H9 (cell line): ENCODE measurements around the gene BRD3OS. TPM values are rescaled to one million over a fixed set of nuclear protein-coding genes. Genes with fewer than 3 reads are reported as not detected.

Source experiments
- DNase-seq: peaks from one replicate; pipeline ENCODE4 v3.0.0-alpha.2; 2017
- H2AFZ ChIP-seq: one replicate; pipeline ENCODE4 v1.6.1; 2013; ENCODE audit warnings: mild to moderate bottlenecking, low read length, control low read depth, moderate library complexity
- H2AK5ac ChIP-seq: 2 replicates; pipeline ENCODE4 v1.6.1; 2013; ENCODE audit warnings: low read length, control low read depth, mixed read lengths; ENCODE audit not compliant: insufficient read length
- H2BK120ac ChIP-seq: one replicate; pipeline ENCODE4 v1.6.1; 2013; ENCODE audit warnings: low read depth, mild to moderate bottlenecking, low read length, control low read depth, inconsistent platforms; ENCODE audit not compliant: poor library complexity, severe bottlenecking
- H2BK12ac ChIP-seq: 2 replicates; pipeline ENCODE4 v1.6.1; 2013; ENCODE audit warnings: low read length, control low read depth, mixed read lengths, low read depth; ENCODE audit not compliant: insufficient read length
- H2BK15ac ChIP-seq: 2 replicates; pipeline ENCODE4 v1.6.1; 2013; ENCODE audit warnings: low read depth, low read length, control low read depth
- H2BK20ac ChIP-seq: one replicate; pipeline ENCODE4 v1.6.1; 2013; ENCODE audit warnings: low read depth, mild to moderate bottlenecking, low read length, control low read depth, inconsistent platforms; ENCODE audit not compliant: poor library complexity, severe bottlenecking
- H2BK5ac ChIP-seq: 2 replicates; pipeline ENCODE4 v1.6.1; 2013; ENCODE audit warnings: low read length, control low read depth, mixed read lengths; ENCODE audit not compliant: insufficient read length
- H3K14ac ChIP-seq: 2 replicates; pipeline ENCODE4 v1.6.1; 2013; ENCODE audit warnings: low read length, control low read depth; ENCODE audit not compliant: insufficient read depth
- H3K18ac ChIP-seq: 2 replicates; pipeline ENCODE4 v1.6.1; 2013; ENCODE audit warnings: low read depth, mild to moderate bottlenecking, mixed read lengths, low read length, control low read depth; ENCODE audit not compliant: insufficient read length
- H3K23ac ChIP-seq: 2 replicates; pipeline ENCODE4 v1.6.1; 2013; ENCODE audit warnings: low read length, control low read depth, mixed read lengths, low read depth; ENCODE audit not compliant: insufficient read length
- H3K23me2 ChIP-seq: 2 replicates; pipeline ENCODE4 v1.6.1; 2013; ENCODE audit warnings: low read depth, mild to moderate bottlenecking, mixed read lengths, low read length, control low read depth; ENCODE audit not compliant: insufficient read length, poor library complexity, severe bottlenecking
- H3K27ac ChIP-seq: 2 replicates; pipeline ENCODE4 v1.5.1; 2013; ENCODE audit warnings: low read length, control low read depth, mixed read lengths, low read depth; ENCODE audit not compliant: insufficient read length
- H3K27me3 ChIP-seq: 2 replicates; pipeline ENCODE4 v1.6.1; 2013; ENCODE audit warnings: low read length, control low read depth, inconsistent platforms; ENCODE audit not compliant: insufficient read depth
- H3K4ac ChIP-seq: 2 replicates; pipeline ENCODE4 v1.6.1; 2013; ENCODE audit warnings: low read depth, mild to moderate bottlenecking, control low read depth, inconsistent platforms, low read length, moderate library complexity
- H3K4me1 ChIP-seq: 2 replicates; pipeline ENCODE4 v1.6.1; 2013; ENCODE audit warnings: low read length, control low read depth, inconsistent platforms; ENCODE audit not compliant: insufficient read depth
- H3K4me2 ChIP-seq: 2 replicates; pipeline ENCODE4 v1.6.1; 2013; ENCODE audit warnings: low read length, control low read depth, mixed read lengths; ENCODE audit not compliant: insufficient read length, insufficient read depth
- H3K56ac ChIP-seq: 2 replicates; pipeline ENCODE4 v1.6.1; 2013; ENCODE audit warnings: low read depth, mild to moderate bottlenecking, mixed read lengths, low read length, control low read depth; ENCODE audit not compliant: insufficient read length
- H3K79me1 ChIP-seq: 2 replicates; pipeline ENCODE4 v1.6.1; 2013; ENCODE audit warnings: low read depth, mild to moderate bottlenecking, moderate library complexity, low read length, control low read depth, inconsistent platforms; ENCODE audit not compliant: insufficient read depth, poor library complexity, severe bottlenecking
- H3K79me2 ChIP-seq: 2 replicates; pipeline ENCODE4 v1.6.1; 2013; ENCODE audit warnings: low read length, control low read depth, inconsistent platforms; ENCODE audit not compliant: insufficient read depth
- H3K9ac ChIP-seq: 2 replicates; pipeline ENCODE4 v1.6.1; 2013; ENCODE audit warnings: low read length, control low read depth, mixed read lengths; ENCODE audit not compliant: insufficient read length; ENCODE audit errors: extremely low read depth
- H3K9me3 ChIP-seq: one replicate; pipeline ENCODE4 v1.6.1; 2013; ENCODE audit warnings: low read depth, low read length, inconsistent platforms; ENCODE audit not compliant: control insufficient read depth
- H3T11ph ChIP-seq: one replicate; pipeline ENCODE4 v1.6.1; 2013; ENCODE audit warnings: mild to moderate bottlenecking, low read length, control low read depth, inconsistent platforms
- H4K20me1 ChIP-seq: one replicate; pipeline ENCODE4 v1.6.1; 2013; ENCODE audit not compliant: control insufficient read depth, insufficient read length, insufficient read depth
- H4K5ac ChIP-seq: 2 replicates; pipeline ENCODE4 v1.6.1; 2013; ENCODE audit warnings: low read depth, mild to moderate bottlenecking, mixed read lengths, low read length, control low read depth; ENCODE audit not compliant: insufficient read length
- H4K8ac ChIP-seq: replicated peaks from 2 replicates; pipeline ENCODE4 v1.6.1; 2013; ENCODE audit warnings: low read length, control low read depth, mixed read lengths, low read depth; ENCODE audit not compliant: insufficient read length
- H4K91ac ChIP-seq: 2 replicates; pipeline ENCODE4 v1.6.1; 2013; ENCODE audit warnings: low read depth, mild to moderate bottlenecking, moderate library complexity, mixed read lengths, low read length, control low read depth; ENCODE audit not compliant: insufficient read length
- H3K27ac Mint-ChIP-seq, 3 experiments: 2 replicates in 2 of 3; 3 replicates in 1 of 3; pipeline ENCODE4 v1.8.0; 2020 to 2021; ENCODE audit warnings: mixed read lengths in 3 of 3, mild to moderate bottlenecking in 1 of 3, moderate library complexity in 1 of 3
- H3K27me3 Mint-ChIP-seq: 2 replicates; pipeline ENCODE4 v1.8.0; 2021; ENCODE audit warnings: low read depth, mild to moderate bottlenecking, moderate library complexity, mixed read lengths
- H3K36me3 Mint-ChIP-seq, 3 experiments: 2 replicates in 2 of 3; 3 replicates in 1 of 3; pipeline ENCODE4 v1.8.0; 2020 to 2021; ENCODE audit warnings: low read depth in 3 of 3, mixed read lengths in 3 of 3; ENCODE audit not compliant: insufficient read depth in 1 of 3
- H3K4me1 Mint-ChIP-seq, 2 experiments: 2 replicates each; pipeline ENCODE4 v1.8.0; 2020; ENCODE audit warnings: mixed read lengths in 2 of 2
- H3K4me3 Mint-ChIP-seq, 2 experiments: 2 replicates in 1 of 2; 3 replicates in 1 of 2; pipeline ENCODE4 v1.8.0; 2020 to 2021; ENCODE audit warnings: mild to moderate bottlenecking in 2 of 2, mixed read lengths in 2 of 2, moderate library complexity in 1 of 2
- H3K9me3 Mint-ChIP-seq, 2 experiments: 2 replicates in 1 of 2; 3 replicates in 1 of 2; pipeline ENCODE4 v1.8.0; 2020; ENCODE audit warnings: mild to moderate bottlenecking in 2 of 2, mixed read lengths in 2 of 2, moderate library complexity in 1 of 2
- CTCF ChIP-seq: fragments of 200-600 bp; sonication (generic); conservative IDR thresholded peaks from 3 replicates; pipeline ENCODE4 v1.8.0; 2021; ENCODE audit warnings: antibody characterized with exemption, mild to moderate bottlenecking
- WGBS: extraction: QIAGEN DNeasy Blood & Tissue Kit; methylation state at CpG from one replicate; pipeline ENCODE4 v1.1.7; 2013; ENCODE audit warnings: missing lambda C conversion rate, low lambda C conversion rate, mixed read lengths; ENCODE audit not compliant: insufficient read length; ENCODE audit errors: extremely low coverage; 5-methylcytosine and 5-hydroxymethylcytosine counted together
- total RNA-seq: library from RNA; stranded (reverse); gene quantifications from 2 replicates; pipeline ENCODE4 v1.2.1, GENCODE V29; 2021

The BRD3OS gene
- total RNA-seq, 1 experiment from 2014 or later: 16.4 TPM

- H2AFZ ChIP-seq: no peak overlapping the region
- H3T11ph ChIP-seq: no peak overlapping the region
- no peak overlapping the region for H2BK15ac ChIP-seq
- no peak overlapping the region for H2BK12ac ChIP-seq
- TF ChIP-seq CTCF: no peak
- H4K20me1 ChIP-seq: no peaks in the 10 kb centered on the region
- no peak overlapping the region for H3K27ac ChIP-seq
- H4K91ac ChIP-seq: no peak overlapping the region
- H3K4me2 ChIP-seq: no peak overlapping the region
- no peaks in the 10 kb centered on the region for H3K36me3 Mint-ChIP-seq
- H3K4me3 Mint-ChIP-seq: no peak overlapping the region
- no peak overlapping the region for H3K4ac ChIP-seq
- no peak overlapping the region for H2BK5ac ChIP-seq
- no peak overlapping the region for H4K8ac ChIP-seq
- H3K79me1 ChIP-seq: no peaks in the 10 kb centered on the region
- H2BK20ac ChIP-seq: no peak overlapping the region
- H3K23ac ChIP-seq: no peak overlapping the region
- no peak overlapping the region for H3K27ac Mint-ChIP-seq
- H3K56ac ChIP-seq: no peak overlapping the region
- no peaks in the 10 kb centered on the region for H3K79me2 ChIP-seq
- H3K27me3 ChIP-seq: no peaks in the 10 kb centered on the region
- H4K5ac ChIP-seq: no peak overlapping the region
- H2BK120ac ChIP-seq: no peak overlapping the region
- no peak overlapping the region for H3K14ac ChIP-seq
- H3K23me2 ChIP-seq: no peaks in the 10 kb centered on the region
- no peaks in the 10 kb centered on the region for H3K9me3 ChIP-seq
- peaks cover 3 to 4% of the 10 kb centered on the region in 2 experiments; a peak in 3 of 5 replicates for H3K9me3 Mint-ChIP-seq
- H3K4me1 ChIP-seq: no peaks in the 10 kb centered on the region
- H3K4me1 Mint-ChIP-seq: peaks cover 5 to 12% of the 10 kb centered on the region in 2 experiments
- H3K18ac ChIP-seq: no peak overlapping the region
- no peak overlapping the region for H2AK5ac ChIP-seq
- H3K9ac ChIP-seq: no peak overlapping the region
- peaks cover 13% of the 10 kb centered on the region for H3K27me3 Mint-ChIP-seq
- WGBS: 100% methylated on average over 1 of the region's 1 CpG
- DNase-seq: no peak
Observed at GRCh38 chr9:133998915-133999595, 26.2 kb upstream of the BRD3OS start.
